ENCODE data around the gene HDDC2.

HDDC2 gene

GRCh38 chr6:125301435-125302391, at the start of gene HDDC2:
HDDC2 (minus strand) TSS chr6:125301967; CDS start chr6:125301932, 35 bp downstream.
- peak; percentile 42 for DNase-seq

DNA sequence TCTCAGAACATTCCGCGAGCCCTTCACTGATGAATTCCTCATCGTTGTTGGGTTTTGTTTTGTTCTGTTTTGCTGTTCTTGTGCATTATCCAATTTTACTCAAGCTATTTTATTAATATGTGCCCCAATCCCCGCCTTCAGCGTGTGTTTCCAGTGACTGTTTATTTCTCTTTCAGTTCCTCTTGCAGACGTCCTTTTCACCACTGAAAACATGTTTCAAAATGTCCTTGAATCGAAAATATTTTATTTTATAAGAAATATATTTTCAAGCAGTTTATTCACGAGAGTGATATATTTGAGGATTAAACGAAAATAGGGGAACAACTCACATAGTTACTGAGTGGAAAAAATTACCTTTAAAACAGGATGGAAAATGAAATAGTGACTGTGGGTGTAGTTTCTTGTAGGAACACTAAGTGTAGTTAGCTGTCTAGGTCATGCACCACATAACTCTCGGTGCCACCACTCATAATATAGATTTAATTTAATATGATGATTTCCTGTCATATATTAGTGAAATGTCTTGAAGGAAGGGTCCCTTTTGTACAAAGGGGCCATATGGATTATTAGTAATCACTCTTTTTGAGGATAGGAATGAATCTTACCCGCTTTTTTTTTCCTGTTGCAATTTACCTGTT, 45.3 kb upstream of the HDDC2 start:
- DNase-seq, result no peak

DNA sequence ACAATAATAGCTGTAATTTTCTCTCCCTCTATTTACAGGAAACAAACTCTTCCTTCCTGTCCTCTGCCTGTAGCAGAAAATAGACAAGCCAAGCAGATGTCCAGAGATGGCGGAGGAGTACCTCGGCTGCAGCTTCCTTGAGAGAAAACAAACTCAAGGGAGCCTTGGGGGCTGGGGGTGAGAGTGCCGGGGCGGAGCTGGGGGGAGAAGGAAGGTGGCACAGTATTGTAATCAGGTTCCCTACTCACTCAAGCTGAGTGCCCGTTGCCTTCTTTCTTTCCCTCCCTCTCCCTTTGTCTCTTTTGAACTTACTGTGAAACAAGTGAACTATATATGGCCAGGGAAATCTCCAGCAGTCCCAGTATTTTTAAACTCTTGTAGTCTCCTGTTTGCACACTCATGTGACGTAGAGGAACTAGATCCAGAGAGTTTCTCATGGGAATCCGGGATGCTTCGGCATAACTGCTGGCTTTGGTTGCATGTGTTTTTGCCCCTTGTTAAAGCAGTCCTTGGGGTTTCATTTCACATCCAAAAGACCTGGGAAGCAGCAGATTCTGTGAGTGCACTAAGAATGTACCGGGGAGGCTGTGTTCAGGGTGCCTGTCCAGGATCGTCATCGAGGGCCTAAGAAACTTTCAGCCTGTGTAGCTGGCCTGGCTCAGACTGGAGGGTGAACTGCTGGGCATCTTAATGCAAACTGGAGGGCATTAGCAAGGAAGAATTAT, 44.6 kb upstream of the HDDC2 start:
- DNase-seq, result no peak

- DNase-seq, result no peak
These were observed 39.7 kb upstream of the HDDC2 start for GRCh38 chr6:125341460-125341859.

DNA sequence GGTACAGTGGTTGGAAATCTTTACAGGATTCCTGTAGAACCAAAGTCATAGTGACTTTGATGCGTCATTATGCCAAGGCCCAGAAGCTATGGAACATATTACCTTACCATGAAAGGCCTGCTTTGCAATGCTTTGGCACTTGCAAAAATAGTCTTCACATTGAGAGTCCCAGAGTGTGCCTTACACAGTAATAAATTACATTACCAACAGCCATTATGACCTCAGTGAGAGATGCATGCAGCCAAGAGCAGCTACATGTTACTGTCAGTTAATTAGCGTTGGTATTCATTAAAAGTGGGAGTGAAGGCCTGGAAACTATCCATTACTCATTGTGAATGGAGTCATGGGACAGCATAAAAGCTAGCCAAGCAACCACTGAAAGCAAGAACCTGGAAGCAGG, 39.2 kb upstream of the HDDC2 start:
- DNase-seq, result no peak

- no peak for DNase-seq
These were observed 38.5 kb upstream of the HDDC2 start for GRCh38 chr6:125340175-125340835.

- DNase-seq, result no peak
These were observed 37.9 kb upstream of the HDDC2 start for GRCh38 chr6:125339653-125340052.

DNA sequence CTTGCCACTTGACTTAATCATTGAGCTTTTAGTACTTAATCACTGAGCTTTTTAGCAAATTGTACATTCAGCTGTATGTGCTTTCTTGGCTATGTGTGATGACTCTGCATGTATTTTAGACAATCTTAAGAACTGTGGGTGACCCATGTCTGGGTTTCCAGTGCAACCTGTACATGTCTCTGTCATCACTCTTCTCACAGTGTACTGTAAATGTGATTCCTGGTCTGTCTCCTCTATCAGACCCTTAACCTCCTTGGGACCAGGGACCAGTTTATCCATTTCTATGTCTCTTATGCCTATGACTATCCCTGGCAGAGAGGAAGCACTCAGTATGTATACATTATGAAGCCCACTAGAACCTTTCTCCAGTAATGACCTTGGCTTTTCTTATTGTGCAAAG, 36.6 kb upstream of the HDDC2 start:
- DNase-seq, result no peak

DNA sequence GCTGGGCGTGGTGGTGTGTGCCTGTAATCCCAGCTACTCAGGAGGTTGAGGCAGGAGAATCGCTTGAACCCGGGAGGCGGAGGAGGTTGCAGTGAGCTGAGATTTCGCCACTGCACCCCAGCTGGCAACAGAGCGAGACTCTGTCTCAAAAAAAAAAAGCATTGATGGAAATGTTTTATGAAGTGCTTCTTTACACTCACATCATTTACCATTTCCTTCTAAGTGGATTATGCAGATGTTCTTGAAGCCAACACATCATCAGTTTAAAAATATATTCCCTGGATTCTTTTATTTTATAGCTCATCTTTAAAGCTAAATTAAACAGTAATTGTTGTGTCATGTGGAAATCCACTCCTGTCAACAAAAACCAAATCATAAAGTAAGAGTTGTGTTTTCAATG, 35.9 kb upstream of the HDDC2 start:
- DNase-seq, result no peak

GRCh38 chr6:125332664-125333063, 30.9 kb upstream of the HDDC2 start:
- DNase-seq, result no peak

GRCh38 chr6:125325586-125325985, 23.8 kb upstream of the HDDC2 start:
- no peak for DNase-seq

DNA sequence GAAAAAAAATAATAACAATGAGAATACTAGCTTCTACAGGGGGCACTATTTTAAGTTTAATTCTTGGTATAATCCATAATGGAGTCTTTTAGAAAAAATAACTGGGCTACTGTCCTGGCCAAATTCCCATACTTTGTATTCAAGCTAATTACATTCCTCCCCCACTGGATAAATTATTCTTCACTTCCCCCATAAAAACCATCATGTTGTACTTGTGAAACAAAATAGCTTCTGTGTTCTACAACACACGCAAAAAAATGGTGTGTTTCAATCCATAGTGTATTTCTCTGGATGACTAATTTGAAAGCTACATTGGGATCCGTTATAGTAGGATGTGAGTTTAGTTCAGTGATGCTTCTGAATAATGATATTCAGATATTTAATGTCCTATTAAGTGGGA, 21.6 kb upstream of the HDDC2 start:
- no peak for DNase-seq

DNA sequence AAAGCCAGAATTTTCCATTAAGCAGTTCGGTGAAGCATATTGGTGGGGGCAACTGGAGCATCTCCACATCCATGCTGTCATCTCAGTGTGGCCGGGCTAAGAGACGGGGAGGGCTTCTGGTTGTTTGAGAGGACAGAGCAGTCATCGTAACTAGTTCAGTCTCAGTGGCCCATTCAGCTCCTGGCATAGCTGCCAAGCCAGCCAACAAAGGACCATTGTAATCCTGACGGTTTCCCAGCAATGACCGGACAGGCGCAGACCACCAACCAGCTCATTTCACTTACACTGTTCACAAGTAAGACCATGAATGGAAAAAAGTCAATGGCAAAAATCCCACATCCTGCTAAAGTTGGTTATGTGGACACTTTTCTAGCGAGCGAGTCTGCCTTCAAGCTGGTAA, 14.9 kb upstream of the HDDC2 start:
- DNase-seq, result no peak

- DNase-seq, result no peak
These were observed 13.8 kb upstream of the HDDC2 start for GRCh38 chr6:125315548-125315947.

- DNase-seq, result no peak
These were observed 12.3 kb upstream of the HDDC2 start for GRCh38 chr6:125314009-125314581.

GRCh38 chr6:125312950-125313349, 11.2 kb upstream of the HDDC2 start:
- DNase-seq, result no peak

GRCh38 chr6:125312478-125312877, 10.7 kb upstream of the HDDC2 start:
- no peak for DNase-seq

GRCh38 chr6:125310994-125311649, 9.4 kb upstream of the HDDC2 start:
- no peak for DNase-seq

DNA sequence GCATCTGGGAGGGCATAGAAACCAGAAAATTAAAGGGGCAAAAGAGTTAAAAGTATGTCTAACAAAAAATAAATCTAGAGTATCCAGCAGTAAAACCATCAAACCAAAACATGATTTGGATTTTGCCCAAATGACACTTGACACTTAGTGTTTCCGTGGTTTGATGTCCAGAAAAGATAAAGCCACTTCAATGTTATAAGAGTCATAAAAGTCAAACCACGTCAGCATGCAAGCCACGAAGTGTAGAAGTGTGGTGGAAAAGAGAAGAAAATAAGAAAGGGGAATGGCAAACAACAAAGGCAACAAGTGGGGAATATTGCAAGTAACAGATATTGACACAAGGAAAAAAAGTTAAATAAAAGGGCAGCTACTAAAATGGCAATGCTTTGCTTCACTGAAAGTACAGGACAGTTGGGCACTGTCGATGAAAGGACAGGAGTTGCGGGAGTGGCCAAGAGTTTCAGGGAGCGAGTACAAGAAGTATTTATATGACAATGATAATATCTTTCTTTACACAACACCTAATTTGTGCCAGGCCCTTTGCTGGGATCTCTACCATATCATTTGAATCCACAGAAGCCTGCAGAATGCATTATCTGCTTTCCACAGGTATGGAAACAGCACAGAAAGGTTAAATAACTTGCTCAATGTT, 6.3 kb upstream of the HDDC2 start:
- DNase-seq, result no peak

DNA sequence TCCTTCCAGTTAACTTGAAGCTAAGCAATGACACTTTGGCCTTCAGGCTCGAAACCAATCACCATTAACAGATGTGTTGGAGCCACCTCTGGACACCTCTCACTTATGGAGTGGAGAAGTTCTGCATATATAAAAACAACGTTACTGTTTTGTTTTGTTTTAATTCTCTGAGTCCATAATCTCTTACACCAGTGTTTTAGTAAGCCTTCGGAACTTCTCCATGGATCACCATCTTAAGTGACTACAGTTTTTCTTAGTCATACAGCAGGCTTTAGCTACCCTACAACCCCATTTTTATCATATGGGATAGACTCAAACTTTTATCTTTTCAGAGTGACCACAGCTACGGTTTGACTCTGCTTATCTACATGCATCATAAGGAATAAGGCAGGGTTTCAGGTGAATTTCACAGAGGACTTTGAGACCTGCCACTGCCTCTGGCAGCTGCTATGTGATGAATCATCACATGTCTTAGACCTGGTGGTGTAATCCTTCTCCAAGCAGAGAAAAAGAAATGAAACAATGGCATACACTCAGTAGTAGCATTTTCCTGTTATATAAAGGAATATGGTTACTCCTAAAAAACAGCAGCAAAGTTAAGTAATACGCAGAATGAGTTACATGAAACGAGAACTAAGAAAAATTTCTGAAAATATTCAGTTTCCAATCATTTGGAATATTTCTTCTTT, 5.5 kb upstream of the HDDC2 start:
- DNase-seq, result no peak

DNA sequence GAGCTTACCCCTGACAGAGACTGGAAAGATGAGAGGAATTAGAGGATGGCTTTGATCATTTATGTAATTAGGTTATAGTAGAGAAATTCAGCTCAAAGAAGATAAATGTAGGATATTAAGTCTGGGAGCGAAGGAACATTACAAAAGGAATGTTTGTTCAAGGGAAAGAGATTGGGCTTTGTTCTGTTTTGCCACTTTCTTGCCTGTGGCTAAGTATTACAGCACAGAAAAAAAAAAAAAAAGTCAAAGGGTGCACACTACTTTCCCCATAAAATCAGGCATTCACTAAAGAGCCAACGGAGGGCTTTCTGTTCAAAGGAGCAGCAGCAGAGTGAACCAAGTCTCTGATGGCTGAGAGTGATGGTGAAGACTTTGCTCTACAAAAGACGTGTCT, 5.0 kb upstream of the HDDC2 start:
- no peak for DNase-seq
